ENCODE data around the gene NALCN.

- no peak for TF ChIP-seq POLR2A (IDR thresholded peaks at IDR 0.05)
- TF ChIP-seq, protein P1, sequence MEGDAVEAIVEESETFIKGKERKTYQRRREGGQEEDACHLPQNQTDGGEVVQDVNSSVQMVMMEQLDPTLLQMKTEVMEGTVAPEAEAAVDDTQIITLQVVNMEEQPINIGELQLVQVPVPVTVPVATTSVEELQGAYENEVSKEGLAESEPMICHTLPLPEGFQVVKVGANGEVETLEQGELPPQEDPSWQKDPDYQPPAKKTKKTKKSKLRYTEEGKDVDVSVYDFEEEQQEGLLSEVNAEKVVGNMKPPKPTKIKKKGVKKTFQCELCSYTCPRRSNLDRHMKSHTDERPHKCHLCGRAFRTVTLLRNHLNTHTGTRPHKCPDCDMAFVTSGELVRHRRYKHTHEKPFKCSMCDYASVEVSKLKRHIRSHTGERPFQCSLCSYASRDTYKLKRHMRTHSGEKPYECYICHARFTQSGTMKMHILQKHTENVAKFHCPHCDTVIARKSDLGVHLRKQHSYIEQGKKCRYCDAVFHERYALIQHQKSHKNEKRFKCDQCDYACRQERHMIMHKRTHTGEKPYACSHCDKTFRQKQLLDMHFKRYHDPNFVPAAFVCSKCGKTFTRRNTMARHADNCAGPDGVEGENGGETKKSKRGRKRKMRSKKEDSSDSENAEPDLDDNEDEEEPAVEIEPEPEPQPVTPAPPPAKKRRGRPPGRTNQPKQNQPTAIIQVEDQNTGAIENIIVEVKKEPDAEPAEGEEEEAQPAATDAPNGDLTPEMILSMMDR (IDR thresholded peaks at IDR 0.05): no peak
Measured at GRCh38 chr13:101453784-101454201, 37.5 kb upstream of the NALCN start.

Data from lower leg skin (tissue), 3 donors.